Stimulated activated CD8-positive, alpha-beta memory T cell treated with anti-CD3 and anti-CD28 coated beads, Interleukin-4, amount 100 ng/mL, for 24 hours (primary cell): ENCODE measurements around the gene FAM76B.
"Not testable (repeated sequence)": the region's sequence is repeated elsewhere in the genome, so short reads cannot be mapped to it uniquely, and the experiment has no call there.

Source experiments
- DNase-seq: peaks from one replicate; pipeline ENCODE4 v3.0.0-alpha.2; 2020; ENCODE audit warnings: low read depth

Gene FAM76B

DNA sequence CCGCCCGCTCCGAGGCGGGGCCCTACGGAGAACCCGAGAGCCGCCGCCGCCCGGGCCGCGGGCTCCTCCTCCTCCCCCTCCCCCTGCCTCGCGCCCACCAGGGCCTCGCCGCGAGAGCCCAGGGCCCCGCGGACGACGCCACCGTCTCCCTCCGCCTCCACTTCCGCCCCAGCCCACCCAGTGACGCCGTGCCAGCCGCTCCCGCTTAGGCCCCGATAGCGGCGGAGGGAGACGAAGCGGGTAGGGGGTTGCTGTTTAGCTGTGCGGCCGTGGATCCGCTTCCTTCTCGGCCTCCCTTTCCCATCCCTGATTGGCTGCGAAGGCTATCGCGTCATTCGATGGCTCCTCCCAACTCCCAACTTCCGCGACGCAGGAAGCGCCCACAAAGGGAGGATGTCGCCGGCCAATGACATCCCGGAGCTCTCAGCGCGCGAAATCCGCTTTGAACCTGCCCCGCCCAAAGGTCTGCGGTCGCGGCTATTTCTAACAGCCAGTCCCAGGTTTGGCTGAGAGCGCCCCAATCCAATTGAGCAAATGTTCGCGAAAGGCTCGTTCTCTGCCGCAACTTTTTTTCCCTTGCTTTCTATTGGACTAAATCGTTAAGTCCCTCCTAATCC lies at the start of gene FAM76B:
TSS of gene FAM76B (minus strand) at position 277 of the 617 bp plus-strand sequence. CDS start 304 bp downstream, outside the sequence.
- peak; percentile 96 for DNase-seq

DNA sequence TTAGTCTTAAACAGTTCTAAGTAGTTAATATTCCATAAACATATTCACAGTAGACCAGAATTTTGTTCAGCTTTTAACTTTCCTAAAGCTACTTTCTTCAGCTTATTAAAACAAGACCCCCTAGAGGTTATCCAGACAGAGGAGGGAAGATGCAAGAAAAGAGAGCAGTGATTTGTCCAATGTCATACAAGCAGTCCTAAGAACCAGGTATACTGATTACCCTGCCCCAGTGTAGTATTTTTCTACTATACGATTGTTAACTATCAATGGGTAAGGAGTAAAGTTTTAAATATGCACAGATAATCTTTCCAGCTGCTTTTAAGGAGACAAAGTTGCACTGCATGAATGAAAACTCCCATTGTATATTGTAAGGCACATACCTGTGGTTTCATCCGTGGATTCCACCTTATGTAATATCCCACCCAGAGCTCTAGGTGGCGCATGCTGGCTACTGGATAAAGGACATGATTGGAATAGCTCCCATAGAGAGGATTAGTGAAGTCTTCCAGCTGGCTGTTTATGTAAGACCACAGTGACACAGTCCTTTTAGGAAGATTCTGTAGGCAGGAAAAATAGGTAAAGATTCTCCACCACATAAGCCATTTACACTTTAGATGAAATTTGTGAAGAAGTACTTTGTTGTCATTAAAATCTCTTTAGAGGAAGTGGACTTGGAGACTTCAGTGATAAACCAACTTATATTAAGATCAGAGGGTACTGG lies 46.3 kb upstream of the FAM76B start:
- DNase-seq: peak; percentile 11

DNA sequence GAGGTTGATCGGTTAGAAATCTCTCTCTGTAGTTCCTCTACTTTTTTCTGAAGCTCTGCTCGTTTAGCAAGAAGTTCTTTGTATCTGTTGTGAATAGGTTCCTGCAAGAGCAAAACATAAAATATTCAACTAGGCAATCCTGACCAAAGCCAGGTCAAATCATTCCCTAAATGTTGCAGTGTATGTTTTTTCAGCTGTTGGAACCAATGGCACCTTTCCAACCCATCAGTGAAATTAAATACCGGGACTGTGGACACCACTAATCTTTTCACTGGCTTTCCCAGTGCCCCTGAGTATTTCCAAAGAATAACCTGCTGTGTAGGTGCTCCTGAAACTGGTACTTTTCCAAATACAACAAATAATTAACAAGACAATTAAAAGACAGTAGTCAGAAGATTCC lies 45.8 kb upstream of the FAM76B start:
- DNase-seq: no peak

DNA sequence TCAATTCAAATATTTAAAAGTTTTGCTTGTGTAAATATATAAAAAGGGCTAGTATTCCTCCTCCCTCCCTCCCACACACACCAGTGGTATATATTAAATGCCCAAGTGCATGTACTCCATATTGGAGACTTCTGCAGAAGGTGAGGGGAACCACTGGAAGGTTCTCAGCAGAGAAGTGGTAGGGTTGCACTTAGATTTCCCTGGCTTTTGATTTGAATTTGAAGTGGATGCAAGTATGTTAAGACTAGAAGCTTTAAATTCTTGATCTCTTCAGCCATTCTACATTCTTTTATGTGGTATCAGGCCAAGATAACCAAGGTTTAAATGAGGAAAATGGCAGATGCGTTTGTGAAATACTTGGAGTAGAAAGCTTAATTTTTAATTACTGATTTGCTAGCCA lies 43.8 kb upstream of the FAM76B start:
- DNase-seq: no peak

DNA sequence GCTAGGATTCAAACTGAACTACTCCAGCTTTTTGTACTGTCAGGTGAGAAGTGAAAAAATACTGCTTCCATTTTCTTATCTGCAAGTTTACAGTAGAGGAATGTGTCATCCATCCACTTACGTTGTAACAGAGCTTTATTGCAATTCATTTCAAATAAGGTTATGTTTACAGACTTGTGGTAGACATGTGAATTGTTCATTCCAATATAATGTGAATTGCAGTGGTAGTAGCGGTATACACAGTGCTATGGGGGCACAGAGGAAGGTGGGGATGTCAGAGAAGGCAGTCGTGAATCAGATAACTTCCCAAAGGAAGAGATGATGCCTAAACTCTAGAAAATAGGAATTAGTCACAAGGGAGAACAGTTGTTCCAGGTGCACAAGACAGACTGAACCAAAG lies 43.2 kb upstream of the FAM76B start:
- DNase-seq: no peak

DNA sequence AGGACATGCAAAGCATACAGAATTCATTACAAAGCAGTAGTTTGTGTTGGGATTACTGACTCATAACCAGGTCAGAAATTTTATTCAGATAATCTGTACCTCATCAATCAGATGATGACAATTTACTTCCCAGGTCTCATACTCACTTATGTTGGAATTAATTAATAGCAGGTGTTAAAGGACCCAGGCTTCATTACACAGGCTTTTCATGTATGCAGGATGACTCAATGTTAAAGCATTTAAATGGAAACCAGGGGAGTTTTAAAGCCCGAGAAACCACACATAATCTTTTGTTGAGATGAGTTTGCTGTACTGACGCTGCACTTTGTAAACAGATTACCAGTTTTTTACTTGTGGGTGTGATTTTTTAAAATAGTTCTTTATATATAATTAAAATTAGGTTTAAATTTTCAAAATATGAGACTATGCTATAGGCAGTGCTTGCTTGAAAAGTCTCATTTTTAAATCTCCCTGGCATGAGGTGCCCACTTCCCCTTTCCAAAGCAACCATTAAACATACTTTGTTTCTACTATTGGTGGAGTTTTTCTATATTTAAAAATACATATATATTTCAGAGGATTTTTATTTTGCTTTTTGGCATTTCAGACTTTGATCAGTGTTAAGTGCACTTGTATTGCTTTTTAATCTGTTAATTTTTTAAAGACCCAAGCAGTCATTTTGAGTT lies 41.8 kb upstream of the FAM76B start:
- no peak for DNase-seq

DNA sequence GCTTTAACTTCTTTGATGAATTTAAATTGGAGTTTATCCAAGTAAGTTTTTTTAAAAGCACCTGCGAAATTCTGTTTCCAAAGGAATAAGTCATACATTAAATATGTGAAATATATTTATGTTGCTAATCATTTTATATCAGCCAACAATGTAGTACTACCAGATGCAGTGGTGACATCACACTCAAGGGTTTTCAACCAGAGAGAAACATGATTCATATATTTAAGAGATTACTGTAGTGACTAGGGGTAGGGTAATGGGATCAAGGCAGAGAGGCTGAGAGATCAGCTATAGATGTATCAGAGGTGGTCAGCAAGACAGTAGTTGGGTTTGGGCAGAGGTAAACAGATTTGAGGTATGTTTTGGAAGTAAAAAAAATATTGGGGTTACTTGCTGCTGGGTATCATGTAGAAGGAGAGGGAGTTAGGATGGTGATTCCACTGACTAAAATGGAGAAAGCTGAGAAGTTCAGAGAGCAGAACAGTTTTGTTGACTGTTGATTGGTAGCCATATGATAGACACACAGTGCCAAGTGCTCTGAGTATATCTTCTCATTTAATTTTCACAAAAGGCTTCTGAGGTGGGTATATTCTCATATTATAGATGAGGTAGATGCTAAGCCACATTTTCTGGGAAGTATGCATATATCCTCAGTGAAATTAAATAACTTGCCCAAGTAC lies 40.1 kb upstream of the FAM76B start:
- no peak for DNase-seq

DNA sequence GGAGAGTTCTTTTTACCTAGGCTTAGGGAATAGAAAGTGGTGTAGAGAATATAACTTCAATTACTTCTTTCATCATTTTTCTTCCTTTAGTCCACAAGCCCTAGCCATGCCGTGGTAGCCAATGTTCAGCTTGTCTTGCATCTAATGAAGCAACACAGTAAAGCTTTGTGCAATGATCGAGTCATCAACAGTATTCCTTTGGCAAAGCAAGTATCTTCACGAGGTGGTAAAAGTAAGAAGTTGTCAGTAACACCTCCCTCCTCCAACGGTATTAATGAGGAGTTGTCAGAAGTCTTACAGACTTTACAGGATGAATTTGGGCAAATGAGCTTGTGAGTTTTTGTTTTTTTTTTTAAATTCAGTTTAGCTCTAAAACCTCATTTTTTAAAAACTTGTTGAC lies 38.1 kb upstream of the FAM76B start:
- DNase-seq: no peak

DNA sequence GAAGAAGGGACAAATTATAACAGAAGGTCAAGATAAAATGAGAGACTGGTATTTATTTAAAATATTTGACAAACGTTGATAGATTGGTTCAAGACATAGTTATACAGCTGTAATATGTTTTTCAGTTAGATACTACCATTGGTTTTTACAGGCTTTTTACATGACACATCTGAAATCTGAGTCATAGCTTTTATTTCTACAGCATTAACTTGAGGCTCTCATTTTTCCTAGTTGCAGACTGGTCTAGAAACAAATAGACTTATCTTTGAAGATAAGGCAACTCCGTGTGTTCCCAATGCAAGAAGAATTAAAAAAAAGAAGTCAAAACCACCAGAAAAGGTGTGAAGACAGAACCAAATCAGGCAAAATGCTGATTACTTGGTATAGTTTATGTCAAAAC lies 32.1 kb upstream of the FAM76B start:
- no peak for DNase-seq

DNA sequence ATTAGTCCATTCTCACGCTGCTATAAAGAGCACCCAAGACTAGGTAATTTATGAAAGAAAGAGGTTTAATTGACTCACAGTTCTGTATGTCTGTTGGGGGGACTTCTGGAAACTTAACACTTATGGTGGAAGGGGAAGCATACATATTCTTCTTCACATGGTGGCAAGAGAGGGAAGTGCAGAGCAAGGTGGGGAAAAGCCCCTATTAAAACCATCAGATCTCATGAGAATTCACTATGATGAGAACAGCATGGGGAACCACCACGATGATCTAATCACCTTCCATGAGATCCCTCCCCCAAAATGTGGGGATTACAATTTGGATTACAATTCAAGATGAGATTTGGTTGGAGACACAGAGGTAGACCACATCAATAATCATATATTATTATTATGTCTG lies 26.5 kb upstream of the FAM76B start:
- DNase-seq: no peak

DNA sequence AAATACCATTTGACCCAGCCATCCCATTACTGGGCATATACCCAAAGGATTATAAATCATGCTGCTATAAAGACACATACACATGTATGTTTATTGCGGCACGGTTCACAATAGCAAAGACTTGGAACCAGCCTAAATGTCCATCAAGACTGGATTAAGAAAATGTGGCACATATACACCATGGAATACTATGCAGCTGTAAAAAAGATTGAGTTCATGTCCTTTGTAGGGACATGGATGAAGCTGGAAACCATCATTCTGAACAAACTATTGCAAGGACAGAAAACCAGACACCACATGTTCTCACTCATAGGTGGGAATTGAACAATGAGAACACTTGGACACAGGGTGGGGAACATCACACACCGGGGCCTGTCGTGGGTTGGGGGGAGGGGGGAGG lies 21.5 kb upstream of the FAM76B start:
- DNase-seq: not testable (repeated sequence)

DNA sequence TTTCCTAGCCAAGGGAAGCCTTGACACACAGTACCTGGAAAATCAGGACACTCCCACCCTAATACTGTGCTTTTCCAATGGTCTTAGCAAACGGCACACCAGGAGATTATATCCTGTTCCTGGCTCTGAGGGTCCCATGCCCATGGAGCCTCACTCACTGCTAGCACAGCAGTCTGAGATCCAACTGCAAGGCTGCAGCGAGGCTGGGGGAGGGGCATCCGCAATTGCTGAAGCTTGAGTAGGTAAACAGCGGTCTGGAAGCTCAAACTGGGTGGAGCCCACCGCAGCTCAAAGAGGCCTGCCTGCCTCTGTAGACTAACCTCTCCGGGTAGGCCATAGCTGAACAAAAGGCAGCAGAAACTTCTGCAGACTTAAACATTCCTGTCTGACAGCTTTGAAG lies 16.9 kb upstream of the FAM76B start:
- DNase-seq: not testable (repeated sequence)

DNA sequence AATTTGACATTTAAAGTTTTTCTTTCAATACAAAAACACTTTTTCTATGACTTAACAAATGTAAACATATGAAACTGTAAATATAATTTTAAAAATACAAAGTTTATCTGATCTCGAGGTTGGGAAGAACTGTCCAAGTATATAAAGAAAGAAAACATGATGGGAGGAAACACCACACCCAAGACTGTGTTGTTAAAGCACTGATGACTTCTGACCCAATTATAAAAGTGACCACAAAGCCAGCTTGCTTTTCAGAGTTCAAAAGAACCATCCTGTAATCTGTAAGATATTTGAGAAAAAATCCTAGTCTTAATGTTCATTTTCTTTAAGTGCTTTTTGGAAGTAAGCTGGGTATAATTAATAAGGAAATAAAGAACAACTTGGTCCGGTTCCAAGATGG lies 16.3 kb upstream of the FAM76B start:
- DNase-seq: no peak

DNA sequence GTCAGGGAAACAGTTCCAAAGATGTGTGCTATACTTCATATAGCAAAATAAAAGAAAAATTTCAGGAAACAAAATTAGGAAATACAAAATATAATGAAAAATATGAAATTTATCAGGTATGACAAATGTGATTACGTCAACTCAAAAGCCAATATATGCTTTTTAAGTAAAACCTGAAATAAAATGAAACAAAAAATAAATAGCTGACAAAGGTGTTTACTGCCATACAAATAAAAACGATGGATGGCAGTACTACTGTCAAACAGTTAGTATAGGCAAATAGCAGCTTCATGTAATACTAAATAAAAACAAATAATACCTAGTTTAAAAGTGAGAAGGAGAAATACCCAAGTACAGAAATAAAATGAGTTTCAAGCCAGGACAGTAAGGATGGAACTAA lies 14.4 kb upstream of the FAM76B start:
- no peak for DNase-seq

DNA sequence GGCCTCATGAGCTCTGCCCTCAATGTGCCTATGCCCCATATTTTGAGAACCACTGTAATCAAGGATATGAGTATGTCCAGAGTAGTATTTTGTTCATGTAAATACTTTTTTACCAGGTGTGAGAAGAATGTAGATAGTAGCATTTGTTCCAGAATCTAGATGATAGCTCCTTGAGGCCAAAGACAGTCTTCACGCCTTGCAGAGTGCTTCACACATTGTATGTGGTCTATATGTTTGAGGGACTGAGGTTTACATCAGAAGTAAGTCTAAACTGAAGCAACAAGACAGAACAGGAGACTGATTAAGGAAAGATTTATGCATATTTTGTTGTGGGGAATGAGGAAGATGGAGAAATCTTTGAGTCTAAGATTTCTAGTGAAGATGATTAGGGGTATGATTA lies 13.2 kb upstream of the FAM76B start:
- DNase-seq: no peak

DNA sequence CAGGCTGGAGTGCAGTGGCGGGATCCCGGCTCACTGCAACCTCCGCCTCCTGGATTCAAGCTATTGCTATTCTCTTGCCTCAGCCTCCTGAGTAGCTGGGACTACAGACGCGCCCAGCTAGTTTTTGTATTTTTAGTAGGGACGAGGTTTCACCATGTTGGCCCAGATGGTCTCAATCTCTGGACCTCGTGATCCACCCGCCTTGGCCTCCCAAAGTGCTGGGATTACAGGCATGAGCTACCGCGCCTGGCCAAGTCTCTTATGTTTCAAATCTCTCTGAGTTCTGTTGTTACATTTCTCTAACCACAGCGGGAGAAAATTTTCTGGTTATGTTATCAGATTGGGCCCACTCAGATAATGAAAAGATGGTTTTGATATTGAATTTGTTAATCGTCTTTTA lies 10.9 kb upstream of the FAM76B start:
- DNase-seq: no peak

DNA sequence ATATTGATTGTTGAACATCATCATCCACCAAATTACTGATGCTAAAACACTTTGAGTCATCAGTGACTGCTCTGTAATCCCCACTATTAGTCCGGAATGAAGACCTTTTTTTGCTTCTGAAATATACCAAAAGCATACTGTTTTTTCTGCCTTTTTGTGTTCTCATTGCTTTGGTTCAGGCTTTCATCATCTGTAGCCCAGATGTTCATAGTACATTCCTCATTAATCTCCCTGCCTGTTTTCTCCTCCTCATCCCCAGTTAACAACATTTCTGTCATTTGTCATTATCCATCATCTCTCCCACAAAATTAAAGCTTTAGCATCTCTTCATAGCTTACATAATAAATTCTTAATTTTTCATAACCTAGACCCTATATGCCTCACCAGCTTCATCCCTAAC lies 10.0 kb upstream of the FAM76B start:
- no peak for DNase-seq

DNA sequence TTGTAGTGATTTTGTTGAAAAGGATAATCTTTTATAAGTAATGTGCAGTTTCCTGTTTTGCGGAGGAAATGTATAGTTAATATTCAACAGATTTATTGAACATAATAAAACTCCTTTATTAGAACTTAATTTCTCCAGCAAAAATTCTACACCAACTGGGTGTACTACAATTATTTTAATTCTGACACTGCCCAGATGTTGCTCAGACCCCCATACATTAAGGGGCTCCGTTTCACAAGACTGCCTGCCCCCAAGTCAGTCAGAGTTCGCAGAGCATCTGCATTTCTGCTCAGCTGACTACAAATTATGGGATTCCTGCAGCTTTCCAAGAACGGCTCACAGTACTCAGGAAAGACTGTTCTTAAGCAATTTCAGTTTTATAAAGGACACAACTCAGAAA lies 6.9 kb upstream of the FAM76B start:
- DNase-seq: no peak

DNA sequence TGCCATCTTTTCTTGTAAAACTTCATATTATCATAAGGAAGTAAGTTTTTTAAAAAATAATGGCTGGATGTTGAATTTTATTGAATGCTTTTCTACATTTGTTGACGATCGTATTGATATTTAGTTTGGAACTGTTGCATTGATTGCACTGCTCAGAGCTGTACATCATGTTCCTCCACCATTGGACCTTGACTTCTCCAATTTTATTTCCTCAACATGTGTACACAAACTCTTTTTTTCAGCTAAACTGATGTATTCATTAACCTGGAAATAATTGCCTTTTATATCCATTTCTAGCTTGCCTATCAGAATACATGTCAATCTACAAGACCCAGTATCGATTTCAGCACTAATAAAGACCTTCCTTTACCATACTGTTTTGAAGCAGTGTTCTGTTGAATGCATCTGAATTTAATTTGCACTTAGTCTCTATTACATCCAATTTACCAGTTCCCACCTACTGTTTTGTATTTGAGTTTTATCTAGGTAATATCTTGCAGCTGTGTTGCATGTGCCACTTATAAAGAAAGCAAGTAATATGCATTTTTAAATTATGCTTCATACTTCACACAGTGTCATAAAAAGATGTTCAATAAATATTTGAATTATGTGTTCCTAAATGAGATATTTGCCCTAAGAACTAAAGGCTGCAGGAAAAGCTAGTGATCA lies 6.2 kb upstream of the FAM76B start:
- DNase-seq: no peak

DNA sequence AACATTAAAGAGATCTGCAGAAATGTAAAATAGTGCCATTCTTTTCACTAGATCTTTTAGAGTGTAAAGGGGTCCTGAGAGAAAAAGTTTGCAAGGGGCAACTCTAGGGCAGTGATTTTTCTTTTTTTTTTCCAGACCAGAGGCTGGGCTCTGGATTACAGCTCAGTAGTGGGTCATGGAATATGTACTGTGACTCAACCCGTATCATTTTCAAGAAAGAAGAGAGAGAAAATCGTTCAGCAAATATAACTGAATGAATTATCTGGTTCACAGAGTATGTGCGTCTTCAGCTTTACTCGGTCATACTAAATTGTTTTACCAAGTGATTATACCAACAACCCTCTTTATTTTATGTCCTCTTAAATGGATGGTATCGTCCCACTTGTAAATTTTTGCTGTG lies 4.5 kb upstream of the FAM76B start:
- no peak for DNase-seq

DNA sequence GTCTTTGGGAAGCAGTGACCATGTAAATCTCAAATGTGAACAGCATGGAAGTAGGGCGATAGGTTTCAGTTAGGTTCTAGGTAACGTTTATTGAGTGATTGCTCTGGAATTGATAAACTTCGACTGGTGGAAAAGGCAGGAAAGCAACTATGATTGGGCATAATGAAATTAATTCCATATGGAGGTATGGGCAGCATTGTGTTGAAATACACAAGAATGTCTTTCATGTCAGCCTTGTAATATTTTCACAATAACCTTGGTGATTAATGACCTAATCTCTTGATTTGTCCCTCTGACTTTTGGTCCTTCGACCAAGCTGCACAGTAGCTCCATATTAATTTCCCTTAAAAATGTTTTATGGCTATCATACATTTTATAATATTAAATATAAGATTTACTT lies 3.5 kb upstream of the FAM76B start:
- no peak for DNase-seq

DNA sequence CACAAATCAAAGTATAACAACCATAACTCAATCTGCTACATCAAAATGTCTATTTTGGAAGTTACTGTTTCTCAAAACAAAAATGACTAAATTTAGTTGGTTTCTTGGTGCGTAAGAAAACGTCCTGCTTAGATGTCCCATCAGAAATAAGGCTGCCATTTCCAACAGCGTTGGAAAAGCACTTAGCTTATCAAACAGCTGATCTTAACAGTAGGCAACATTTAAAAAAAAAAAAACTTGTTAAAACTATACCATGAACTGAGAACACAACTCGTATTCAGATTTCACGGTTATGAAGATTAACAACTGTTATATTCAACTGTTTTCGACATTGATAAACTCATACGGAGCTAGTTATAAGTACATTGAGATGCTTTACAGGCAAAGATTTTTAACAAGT lies 3.1 kb upstream of the FAM76B start:
- no peak for DNase-seq
